Measurements from ENCODE around the gene EGF.
A peak's percentile ranks its signal among the peaks of the same experiment; 100 is the strongest.

DNA sequence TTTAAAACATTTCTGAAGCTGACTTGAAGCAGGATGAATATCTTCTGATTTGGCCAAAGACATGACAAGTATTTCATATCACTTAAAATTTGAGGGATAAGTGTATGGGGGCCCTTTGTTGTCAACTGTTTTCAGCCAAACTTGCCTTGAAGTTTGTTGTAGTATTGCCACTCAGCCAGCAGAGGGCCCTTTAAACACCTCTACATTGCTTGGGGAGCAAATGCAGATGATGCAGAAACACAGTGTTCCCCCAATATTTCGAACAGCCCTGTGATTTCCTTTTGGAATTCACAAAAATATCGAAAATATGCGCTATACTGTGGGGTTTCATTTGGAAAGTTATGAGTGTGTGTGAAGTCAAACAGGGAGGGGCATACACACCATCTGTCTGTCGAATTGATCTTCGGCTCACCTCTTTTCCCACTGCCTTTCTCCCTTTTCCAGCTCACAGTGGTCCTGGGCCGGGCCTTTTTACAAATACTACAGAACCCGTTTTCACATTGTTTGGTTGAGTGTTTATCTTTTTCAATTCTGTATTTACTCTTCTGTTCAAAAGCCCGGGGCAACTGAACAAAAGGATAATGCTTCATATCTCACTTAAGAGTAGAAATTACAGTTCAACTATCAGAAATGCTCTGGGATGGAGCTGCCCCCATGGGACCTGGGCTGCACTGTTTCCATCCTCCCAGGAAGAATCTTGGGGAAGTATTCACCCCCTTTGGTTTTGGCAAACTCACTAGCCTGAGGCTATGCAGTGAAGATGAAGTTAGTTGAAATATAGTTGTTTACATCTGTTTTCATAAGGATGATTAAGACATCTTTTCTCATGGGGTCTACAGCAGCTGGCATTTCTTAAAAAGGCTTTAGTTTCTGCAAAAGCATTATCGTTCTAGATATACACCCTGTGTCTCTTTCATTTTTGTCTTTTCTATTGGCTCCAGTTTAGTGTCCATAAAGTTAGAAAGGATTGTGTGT lies 137.6 kb downstream of the EGF start:
- TF ChIP-seq, protein P1, sequence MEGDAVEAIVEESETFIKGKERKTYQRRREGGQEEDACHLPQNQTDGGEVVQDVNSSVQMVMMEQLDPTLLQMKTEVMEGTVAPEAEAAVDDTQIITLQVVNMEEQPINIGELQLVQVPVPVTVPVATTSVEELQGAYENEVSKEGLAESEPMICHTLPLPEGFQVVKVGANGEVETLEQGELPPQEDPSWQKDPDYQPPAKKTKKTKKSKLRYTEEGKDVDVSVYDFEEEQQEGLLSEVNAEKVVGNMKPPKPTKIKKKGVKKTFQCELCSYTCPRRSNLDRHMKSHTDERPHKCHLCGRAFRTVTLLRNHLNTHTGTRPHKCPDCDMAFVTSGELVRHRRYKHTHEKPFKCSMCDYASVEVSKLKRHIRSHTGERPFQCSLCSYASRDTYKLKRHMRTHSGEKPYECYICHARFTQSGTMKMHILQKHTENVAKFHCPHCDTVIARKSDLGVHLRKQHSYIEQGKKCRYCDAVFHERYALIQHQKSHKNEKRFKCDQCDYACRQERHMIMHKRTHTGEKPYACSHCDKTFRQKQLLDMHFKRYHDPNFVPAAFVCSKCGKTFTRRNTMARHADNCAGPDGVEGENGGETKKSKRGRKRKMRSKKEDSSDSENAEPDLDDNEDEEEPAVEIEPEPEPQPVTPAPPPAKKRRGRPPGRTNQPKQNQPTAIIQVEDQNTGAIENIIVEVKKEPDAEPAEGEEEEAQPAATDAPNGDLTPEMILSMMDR (conservative IDR thresholded peaks at IDR 0.05 in 1 of 2, IDR thresholded peaks at IDR 0.05 in 1 of 2; ENCODE audit: extremely low read depth in 1 of 2, insufficient read depth in 1 of 2, low read depth in 1 of 2, low read length in 2 of 2), result peak; percentile 81 to 88
- TF ChIP-seq EZH2 (IDR thresholded peaks at IDR 0.05; ENCODE audit: borderline replicate concordance, low read length), result no peak
